Heart left ventricle (tissue), 13 donors: ENCODE measurements around the gene ZNF669.

Source experiments
- CTCF ChIP-seq, 12 donors: fragments of 200-600 bp; sonication (generic) in 4 of 12; IDR thresholded peaks; one replicate each; pipeline versions ENCODE4 v1.5.0 to v1.8.0; 2018 to 2022; ENCODE audit warnings: antibody characterized with exemption in 12 of 12, mild to moderate bottlenecking in 5 of 12
- POLR2A ChIP-seq, 2 donors: fragments of 450-650 bp; IDR thresholded peaks; one replicate each; pipeline ENCODE4 v1.6.1; 2017; ENCODE audit warnings: antibody characterized with exemption in 2 of 2, mild to moderate bottlenecking in 2 of 2, moderate library complexity in 2 of 2
- donor health status: ischemic (EF 13 %, LVEDD 7.1; RV severe dilation, severe dysfunction).
- donor health status: DM: no; HTN: yes; CAD: no.
- donor health status: DM: no; HTN: no; CAD: no.
- donor health status: ischemic (EF 25% LVEDD 6.9; RV normal size, moderate dysfunction).
- donor health status: ischemic (EF 25% LVEDD 5.7; RV mildly dilated, moderate dysfunction).
- donor health status: ischemic (EF 35%, LVEDD 5.7; RV mildly dilated, moderate dysfunction).
- donor health status: nonischemic (EF 11% LVEDD 7.7; RV severe dilation, severe dysfunction).
- donor health status: DM: yes; HTN: yes; CAD: no.
- donor health status: PGD.
- donor health status: ischemic (EF 29% LVEDD 5.4; RV normal size, mild dysfunction).
- donor health status: nonischemic (EF 23%, LVEDD 6.1; RV moderate dilation, normal function).

DNA sequence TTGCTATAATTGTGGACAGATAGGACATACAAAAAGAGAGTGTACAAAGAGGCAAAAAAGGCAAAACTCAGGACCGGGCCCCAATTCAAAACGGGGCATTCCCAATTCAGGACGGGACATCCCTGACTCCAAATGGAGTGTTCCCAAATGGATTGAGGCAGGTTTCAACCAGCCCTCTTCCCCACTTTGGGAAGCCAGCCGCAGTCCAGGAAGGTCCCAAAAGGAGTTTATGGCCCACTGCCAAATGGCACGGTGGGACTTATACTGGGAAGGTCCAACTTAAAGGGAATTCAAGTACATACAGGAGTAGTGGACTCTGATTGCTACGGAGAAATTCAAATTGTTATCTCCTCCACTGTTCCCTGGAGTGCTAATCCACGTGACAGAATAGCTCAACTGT is 3.5 kb upstream of the ZNF669 start:
- TF ChIP-seq CTCF (IDR thresholded peaks at IDR 0.05) (no peak), POLR2A (IDR thresholded peaks at IDR 0.05) (no peak)
